ENCODE data around the gene MTHFD2. TPM values are rescaled to one million over a fixed set of nuclear protein-coding genes. Genes with fewer than 3 reads are reported as not detected.
A peak's percentile ranks its signal among the peaks of the same experiment; 100 is the strongest.
"Not testable (repeated sequence)": the region's sequence is repeated elsewhere in the genome, so short reads cannot be mapped to it uniquely, and the experiment has no call there.

The MTHFD2 gene
- total and polyA plus RNA-seq, 2 of the 8 experiments (the other 6 are each of a cell fraction or from before 2014, with no cell fraction given) = 99.5 to 291 TPM

GRCh38 chr2:74186706-74187105 is 11.7 kb upstream of the MTHFD2 start:
- H4K91ac ChIP-seq (replicated peaks; ENCODE audit: insufficient read length, low read length); H2BK15ac ChIP-seq (ENCODE audit: low read length); H3K27ac ChIP-seq (ENCODE audit: low read depth, low read length); H3K23me2 ChIP-seq (ENCODE audit: low read depth, low read length); H3K14ac ChIP-seq (ENCODE audit: insufficient read length); H2AFZ ChIP-seq (ENCODE audit: low read length); H3K23ac ChIP-seq (ENCODE audit: insufficient read length); H4K20me1 ChIP-seq (replicated peaks in 1 of 2; ENCODE audit: control insufficient read depth in 1 of 2, insufficient read depth in 2 of 2, low read length in 2 of 2); FAIRE-seq; H2BK120ac ChIP-seq (replicated peaks; ENCODE audit: low read depth, low read length); H3K9ac ChIP-seq (replicated peaks in 1 of 4; ENCODE audit: extremely low read depth in 1 of 4, low read depth in 3 of 4, low read length in 3 of 4); H2BK20ac ChIP-seq (ENCODE audit: low read length); H3K18ac ChIP-seq (ENCODE audit: extremely low read depth, low read length); H3K79me1 ChIP-seq (ENCODE audit: low read depth, low read length); H3K56ac ChIP-seq (replicated peaks; ENCODE audit: insufficient read length, low read depth, low read length); H3K4ac ChIP-seq (replicated peaks; ENCODE audit: insufficient read length, low read depth, low read length); H3K4me3 ChIP-seq (ENCODE audit: extremely low read depth in 1 of 4, insufficient read depth in 2 of 4, low read depth in 3 of 4, low read length in 4 of 4); H4K8ac ChIP-seq (ENCODE audit: extremely low read depth, insufficient read depth, low read length); H4K5ac ChIP-seq (ENCODE audit: insufficient read length, low read depth, low read length); H3K36me3 ChIP-seq (ENCODE audit: control insufficient read depth in 2 of 4, insufficient read depth in 4 of 4, low read length in 3 of 4); H3K4me2 ChIP-seq (ENCODE audit: insufficient read depth in 1 of 2, low read depth in 2 of 2, low read length in 2 of 2); H3K27me3 ChIP-seq (replicated peaks in 1 of 4; ENCODE audit: control insufficient read depth in 3 of 4, extremely low read depth in 1 of 4, insufficient read depth in 3 of 4, low read length in 3 of 4); H3K9me3 ChIP-seq (ENCODE audit: insufficient read depth in 2 of 2, low read depth in 1 of 2, low read length in 1 of 2); H3K79me2 ChIP-seq (ENCODE audit: control insufficient read depth in 1 of 2, insufficient read depth in 2 of 2, low read length in 2 of 2): not testable (repeated sequence)
- peak in 1 of 2 experiments; percentile 24 for DNase-seq (ENCODE audit: low read depth in 1 of 2, low spot score in 2 of 2)
- Histone ChIP-seq H2BK12ac (ENCODE audit: low read depth, low read length) (0 out of 2 replicates have a peak overlapping the region, but pooled peaks have one; percentile 2), H2AK5ac (ENCODE audit: low read depth, low read length) (0 out of 2 replicates have a peak overlapping the region, but pooled peaks have one; percentile 24), H3K4me1 (replicated peaks in 1 of 4; ENCODE audit: control insufficient read depth in 3 of 4, insufficient read depth in 4 of 4, low read length in 3 of 4) (peaks cover 3 to 11% (median 4%) of the 10 kb centered on the region in 4 experiments), H2BK5ac (ENCODE audit: low read depth, low read length) (peak overlapping the region; percentile 40; the same call in 1 of the 2 replicates)
- WGBS, 2 experiments (ENCODE audit: extremely low coverage in 1 of 2, insufficient coverage in 1 of 2, insufficient read length in 1 of 2, insufficient replicate concordance in 2 of 2, low coverage in 1 of 2, low lambda C conversion rate in 2 of 2, missing lambda C conversion rate in 1 of 2) = 93% methylated on average over 15 of the region's 15 CpGs; no CpG with 5 or more reads in 1 of the 2 experiments
- CTCF ChIA-PET (ENCODE audit: partially characterized antibody) = interaction anchor here (1.6 kb wide), 1 partner anchor 10 kb away, joined by 3 read pairs; no protein-coding TSS in a partner anchor
- POLR2A ChIA-PET (ENCODE audit: partially characterized antibody) = interaction anchor here (68.3 to 72.1 kb wide), 2 partner anchors 9 to 22 kb away, joined by 2699 read pairs; partner anchors contain the start of genes BOLA3, MOB1A and MTHFD2
